ENCODE data around the gene DCDC2C.

DCDC2C gene

GRCh38 chr2:3827673-3828575 is 124.5 kb downstream of the DCDC2C start:
- no peak for FAIRE-seq
- DNase-seq (ENCODE audit: insufficient read length), result no peak

GRCh38 chr2:3830796-3831195 is 127.4 kb downstream of the DCDC2C start:
- TF ChIP-seq TAF1 (IDR thresholded peaks at IDR 0.05; ENCODE audit: borderline replicate concordance, low read depth, low read length), result no peak
- TF ChIP-seq POLR2AphosphoS5 (IDR thresholded peaks at IDR 0.05; ENCODE audit: low read depth, low read length), result no peak
- no peak for TF ChIP-seq POLR2A (IDR thresholded peaks at IDR 0.05; ENCODE audit: low read depth, low read length)
- DNase-seq (ENCODE audit: insufficient read length) (no peak), FAIRE-seq (no peak)

More at GRCh38 chr2:3827673-3828575, 124.5 kb downstream of the DCDC2C start:
- TF ChIP-seq POLR2A (IDR thresholded peaks at IDR 0.05; ENCODE audit: low read depth, low read length) (no peak), TAF1 (IDR thresholded peaks at IDR 0.05; ENCODE audit: borderline replicate concordance, low read depth, low read length) (no peak), POLR2AphosphoS5 (IDR thresholded peaks at IDR 0.05; ENCODE audit: low read depth, low read length) (no peak)

GRCh38 chr2:3837086-3837485 is 133.7 kb downstream of the DCDC2C start:
- TF ChIP-seq POLR2AphosphoS5 (IDR thresholded peaks at IDR 0.05; ENCODE audit: low read depth, low read length) (no peak), POLR2A (IDR thresholded peaks at IDR 0.05; ENCODE audit: low read depth, low read length) (no peak), TAF1 (IDR thresholded peaks at IDR 0.05; ENCODE audit: borderline replicate concordance, low read depth, low read length) (no peak)
- DNase-seq (ENCODE audit: insufficient read length) (no peak), FAIRE-seq (no peak)

- FAIRE-seq, result no peak
- no peak for TF ChIP-seq POLR2AphosphoS5 (IDR thresholded peaks at IDR 0.05; ENCODE audit: low read depth, low read length)
- TF ChIP-seq TAF1 (IDR thresholded peaks at IDR 0.05; ENCODE audit: borderline replicate concordance, low read depth, low read length), result no peak
- TF ChIP-seq POLR2A (IDR thresholded peaks at IDR 0.05; ENCODE audit: low read depth, low read length), result no peak
- DNase-seq (ENCODE audit: insufficient read length), result no peak
Observed at GRCh38 chr2:3838348-3838747, 135.0 kb downstream of the DCDC2C start.

- TF ChIP-seq POLR2A (IDR thresholded peaks at IDR 0.05; ENCODE audit: low read depth, low read length) (no peak), POLR2AphosphoS5 (IDR thresholded peaks at IDR 0.05; ENCODE audit: low read depth, low read length) (no peak), TAF1 (IDR thresholded peaks at IDR 0.05; ENCODE audit: borderline replicate concordance, low read depth, low read length) (no peak)
- FAIRE-seq (no peak), DNase-seq (ENCODE audit: insufficient read length) (no peak)
Observed at GRCh38 chr2:3839476-3839875, 136.1 kb downstream of the DCDC2C start.

- TF ChIP-seq POLR2A (IDR thresholded peaks at IDR 0.05; ENCODE audit: low read depth, low read length), result no peak
- TF ChIP-seq POLR2AphosphoS5 (IDR thresholded peaks at IDR 0.05; ENCODE audit: low read depth, low read length), result no peak
- no peak for TF ChIP-seq TAF1 (IDR thresholded peaks at IDR 0.05; ENCODE audit: borderline replicate concordance, low read depth, low read length)
- FAIRE-seq, result no peak
- no peak for DNase-seq (ENCODE audit: insufficient read length)
Observed at GRCh38 chr2:3840611-3841155, 137.3 kb downstream of the DCDC2C start.

- TF ChIP-seq POLR2A (IDR thresholded peaks at IDR 0.05; ENCODE audit: low read depth, low read length), result no peak
- no peak for TF ChIP-seq POLR2AphosphoS5 (IDR thresholded peaks at IDR 0.05; ENCODE audit: low read depth, low read length)
- no peak for TF ChIP-seq TAF1 (IDR thresholded peaks at IDR 0.05; ENCODE audit: borderline replicate concordance, low read depth, low read length)
- no peak for FAIRE-seq
Observed at GRCh38 chr2:3847397-3848052, 144.2 kb downstream of the DCDC2C start.

GRCh38 chr2:3848776-3849175 is 145.4 kb downstream of the DCDC2C start:
- TF ChIP-seq TAF1 (IDR thresholded peaks at IDR 0.05; ENCODE audit: borderline replicate concordance, low read depth, low read length) (no peak), POLR2A (IDR thresholded peaks at IDR 0.05; ENCODE audit: low read depth, low read length) (no peak), POLR2AphosphoS5 (IDR thresholded peaks at IDR 0.05; ENCODE audit: low read depth, low read length) (no peak)
- FAIRE-seq, result no peak
- DNase-seq (ENCODE audit: insufficient read length), result no peak

More at GRCh38 chr2:3847397-3848052, 144.2 kb downstream of the DCDC2C start:
- no peak for DNase-seq (ENCODE audit: insufficient read length)

GRCh38 chr2:3849213-3849612 is 145.8 kb downstream of the DCDC2C start:
- FAIRE-seq (no peak), DNase-seq (ENCODE audit: insufficient read length) (no peak)
- TF ChIP-seq POLR2AphosphoS5 (IDR thresholded peaks at IDR 0.05; ENCODE audit: low read depth, low read length), result no peak
- no peak for TF ChIP-seq TAF1 (IDR thresholded peaks at IDR 0.05; ENCODE audit: borderline replicate concordance, low read depth, low read length)
- TF ChIP-seq POLR2A (IDR thresholded peaks at IDR 0.05; ENCODE audit: low read depth, low read length), result no peak

- TF ChIP-seq TAF1 (IDR thresholded peaks at IDR 0.05; ENCODE audit: borderline replicate concordance, low read depth, low read length) (no peak), POLR2A (IDR thresholded peaks at IDR 0.05; ENCODE audit: low read depth, low read length) (no peak), POLR2AphosphoS5 (IDR thresholded peaks at IDR 0.05; ENCODE audit: low read depth, low read length) (no peak)
- FAIRE-seq, result no peak
- no peak for DNase-seq (ENCODE audit: insufficient read length)
Observed at GRCh38 chr2:3857576-3857975, 154.2 kb downstream of the DCDC2C start.

All from GM12892 (cell line).